NCI-H1694 treated with DMSO at 0.1 percent for 48 hours (cell line): ENCODE data around the gene EGF.

Source experiments
- DNase-seq: peaks from one replicate; lab custom pipeline; 2025; lab: John Stamatoyannopoulos, UW

EGF gene

DNA sequence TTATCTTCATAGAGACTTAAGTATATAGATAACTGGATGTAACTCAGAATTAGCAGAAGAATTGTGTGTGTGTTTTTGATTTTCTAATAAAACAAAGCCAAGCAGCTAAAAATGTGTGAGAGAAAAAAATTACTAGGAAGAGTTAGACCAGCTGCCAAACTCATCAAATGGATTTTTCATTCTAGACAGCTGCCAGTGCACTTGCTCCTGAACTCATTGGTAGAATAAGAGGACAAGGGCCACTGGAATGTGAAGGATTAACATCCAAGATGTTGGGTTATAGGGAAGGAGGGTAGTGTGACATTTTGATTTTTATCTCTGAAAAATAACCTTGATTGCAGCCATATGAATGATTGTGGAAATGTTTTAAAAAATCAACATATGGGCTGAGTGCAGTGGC is 49.7 kb downstream of the EGF start:
- no peak for DNase-seq

DNA sequence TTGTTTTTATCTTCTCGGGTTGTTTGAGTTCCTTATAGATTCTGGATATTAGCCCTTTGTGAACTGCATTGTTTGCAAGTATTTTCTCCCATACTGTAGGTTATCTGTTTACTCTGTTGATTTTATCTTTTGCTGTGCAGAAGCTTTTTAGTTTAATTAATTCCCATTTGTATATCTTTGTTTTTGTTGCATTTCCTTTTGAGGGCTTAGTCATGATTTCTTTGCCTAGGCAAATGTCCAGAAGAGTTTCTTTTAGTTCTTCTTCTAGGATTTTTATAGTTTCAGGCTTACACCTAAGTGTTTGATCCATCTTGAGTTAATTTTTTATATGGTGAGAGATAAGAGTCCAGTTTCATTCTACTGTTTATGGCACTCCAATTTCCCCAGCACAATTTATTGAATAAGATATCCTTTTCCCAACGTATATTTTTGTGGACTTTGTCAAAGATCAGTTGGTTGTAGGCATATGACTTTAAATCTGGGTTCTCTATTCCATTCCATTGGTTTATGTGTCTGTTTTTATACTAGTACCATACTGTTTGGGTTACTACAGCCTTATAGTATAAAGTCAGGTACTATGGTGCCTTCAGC is 54.3 kb downstream of the EGF start:
- DNase-seq, result no peak

- DNase-seq, result no peak
These were observed 55.3 kb downstream of the EGF start for GRCh38 chr4:109967798-109968520.

GRCh38 chr4:109969087-109969486 is 56.4 kb downstream of the EGF start:
- no peak for DNase-seq

DNA sequence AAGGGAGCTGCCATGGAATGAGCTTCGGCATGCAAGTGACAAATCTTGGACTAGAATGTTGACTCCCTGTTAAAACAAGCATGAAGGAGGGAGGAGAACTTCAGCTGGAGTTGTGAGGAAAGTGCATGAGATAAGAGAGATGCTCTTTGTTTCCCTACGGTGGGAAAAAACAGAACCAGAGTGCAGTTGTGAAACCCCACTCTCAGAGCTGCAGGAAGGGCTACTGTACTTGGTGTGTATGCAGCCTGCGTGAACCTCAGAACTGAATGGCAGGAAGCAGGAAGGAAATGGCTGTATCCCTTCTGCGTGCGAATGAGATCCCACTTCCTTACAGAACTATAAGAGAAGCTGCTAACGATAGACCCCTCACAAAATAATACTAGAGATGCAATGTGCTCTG is 57.2 kb downstream of the EGF start:
- no peak for DNase-seq

DNA sequence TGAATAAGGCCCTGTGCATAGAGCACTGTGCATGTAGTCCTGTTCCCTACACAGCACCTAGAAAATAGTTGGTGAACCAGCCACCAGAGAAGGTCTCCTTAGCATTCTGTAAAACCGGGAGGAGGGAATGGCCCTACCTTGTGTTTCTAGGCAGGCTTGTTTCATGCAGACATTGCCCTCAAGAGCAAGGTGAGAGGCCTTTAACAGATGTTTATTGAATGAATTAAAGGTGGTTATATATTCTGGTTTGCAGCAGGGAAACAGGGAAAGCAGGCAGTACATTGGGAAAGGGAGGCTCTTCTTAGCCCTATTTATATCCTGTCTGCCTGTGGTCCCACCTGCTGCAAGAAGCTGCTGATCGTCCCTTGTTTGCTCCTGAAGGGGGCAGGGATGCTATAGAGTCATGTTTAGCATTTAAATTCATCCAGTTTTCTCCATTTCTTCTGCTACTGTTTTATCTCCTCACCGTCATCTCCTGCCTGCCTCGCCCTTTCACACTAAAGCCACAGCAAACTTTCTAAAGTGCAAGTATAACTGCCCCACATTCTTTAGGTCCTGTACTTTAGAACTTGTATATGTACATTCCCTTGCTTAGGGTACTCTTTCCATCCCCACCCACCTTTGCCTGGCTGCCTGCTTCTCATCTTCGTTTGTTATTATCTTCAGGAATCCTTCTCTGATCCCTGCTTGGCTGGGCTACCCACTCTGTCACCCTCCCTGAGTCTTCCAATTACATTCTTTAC is 60.3 kb downstream of the EGF start:
- no peak for DNase-seq

- no peak for DNase-seq
These were observed 60.8 kb downstream of the EGF start for GRCh38 chr4:109973529-109973905.

DNA sequence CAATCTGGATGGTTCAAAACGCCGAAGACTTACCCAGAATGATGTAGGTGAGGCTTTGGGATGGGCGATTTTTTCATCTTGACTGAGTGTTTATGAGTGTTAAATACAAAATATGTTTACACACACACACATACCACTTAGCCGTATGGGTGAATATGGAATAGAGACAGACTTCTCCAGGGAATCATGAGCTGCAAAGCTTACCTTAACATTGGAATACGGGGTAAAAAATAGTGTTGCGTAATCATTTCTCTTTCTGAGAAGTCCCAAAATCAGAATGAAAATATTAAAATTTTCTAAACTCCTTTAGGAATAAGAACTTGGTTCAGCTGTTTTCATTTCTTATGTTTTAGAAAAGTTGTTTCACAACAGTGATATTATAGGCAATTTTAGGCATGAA is 63.5 kb downstream of the EGF start:
- no peak for DNase-seq

DNA sequence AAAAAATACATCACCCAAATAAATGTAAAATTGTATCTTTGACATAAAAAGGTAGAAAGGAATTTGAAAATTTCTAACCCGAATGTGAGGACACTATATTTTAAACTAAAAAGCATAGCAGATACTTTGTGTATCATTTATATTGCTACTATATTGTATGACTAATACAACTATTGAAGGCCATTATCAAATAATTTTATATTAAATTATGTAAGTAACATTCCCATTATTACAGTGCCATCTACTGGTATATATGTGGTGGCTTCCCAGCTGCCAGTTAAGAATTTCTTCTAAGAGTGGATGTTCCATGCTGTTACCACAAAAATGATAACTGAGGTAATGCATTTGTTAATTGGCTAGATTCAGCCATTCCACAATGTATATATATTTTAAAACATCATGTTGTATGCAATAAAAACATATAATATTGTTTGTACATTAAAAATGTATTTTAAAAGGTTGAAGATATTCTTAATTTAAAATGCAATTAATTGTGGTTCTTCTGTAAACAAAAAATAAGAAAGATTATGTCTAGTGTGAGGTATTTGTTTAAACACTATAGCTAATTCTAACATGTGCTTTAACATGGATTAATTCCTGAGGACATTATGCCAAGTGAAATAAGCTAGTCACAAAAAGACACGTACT is 65.3 kb downstream of the EGF start:
- peak; percentile 32 for DNase-seq

DNA sequence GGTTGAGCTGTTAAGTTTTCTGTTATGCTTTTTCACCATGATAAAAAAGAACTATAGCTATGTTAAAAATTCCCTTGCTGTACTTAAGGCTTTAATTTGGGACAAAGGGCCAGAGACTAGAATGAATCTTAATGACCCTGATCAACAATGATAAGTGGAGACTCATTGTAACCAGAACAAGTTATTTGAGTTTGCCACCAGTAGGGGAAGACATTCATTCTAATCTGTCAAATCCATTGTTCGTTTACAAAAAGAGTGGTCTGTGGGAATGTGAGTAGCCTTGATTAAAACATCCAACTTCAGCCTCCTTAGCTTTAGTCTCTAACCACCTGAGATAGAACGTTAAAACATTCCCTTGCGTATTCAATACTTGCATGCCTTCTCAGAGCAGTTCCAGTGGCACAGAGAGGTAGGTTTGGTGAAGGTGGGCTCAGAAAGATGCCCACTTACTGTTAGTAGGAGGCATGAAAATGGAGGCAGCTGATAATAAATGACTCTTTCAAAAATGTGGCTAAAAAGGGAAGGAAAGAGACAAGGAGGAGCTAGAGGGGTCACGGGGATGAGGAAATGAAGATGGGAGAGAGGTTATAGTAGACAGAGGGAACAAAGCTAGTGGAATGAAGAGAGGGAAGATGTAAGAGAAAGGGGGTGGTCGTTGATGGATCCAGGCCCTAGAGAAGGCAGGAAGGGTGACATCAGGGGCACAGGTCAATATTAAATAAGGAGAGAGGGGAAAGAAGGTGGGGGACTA is 66.2 kb downstream of the EGF start:
- no peak for DNase-seq

- no peak for DNase-seq
These were observed 67.4 kb downstream of the EGF start for GRCh38 chr4:109979920-109980717.

DNA sequence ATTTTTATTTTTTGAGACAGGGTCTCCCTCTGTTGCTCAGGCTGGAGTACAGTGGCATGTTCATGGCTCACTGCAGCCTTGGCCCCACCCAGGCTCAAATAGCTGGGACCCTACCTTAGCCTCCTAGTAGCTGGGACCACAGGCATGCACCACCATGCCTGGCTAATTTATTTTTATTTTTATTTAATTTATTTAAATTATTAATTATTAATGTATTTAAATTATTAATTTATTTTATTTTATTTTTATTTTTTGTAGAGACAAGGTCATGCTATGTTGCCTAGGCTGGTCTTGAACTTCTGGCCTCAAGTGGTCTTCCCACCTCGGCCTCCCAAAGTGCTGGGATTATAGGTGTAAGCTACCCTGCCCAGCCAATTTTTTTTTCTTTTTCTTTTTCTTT is 69.3 kb downstream of the EGF start:
- no peak for DNase-seq

DNA sequence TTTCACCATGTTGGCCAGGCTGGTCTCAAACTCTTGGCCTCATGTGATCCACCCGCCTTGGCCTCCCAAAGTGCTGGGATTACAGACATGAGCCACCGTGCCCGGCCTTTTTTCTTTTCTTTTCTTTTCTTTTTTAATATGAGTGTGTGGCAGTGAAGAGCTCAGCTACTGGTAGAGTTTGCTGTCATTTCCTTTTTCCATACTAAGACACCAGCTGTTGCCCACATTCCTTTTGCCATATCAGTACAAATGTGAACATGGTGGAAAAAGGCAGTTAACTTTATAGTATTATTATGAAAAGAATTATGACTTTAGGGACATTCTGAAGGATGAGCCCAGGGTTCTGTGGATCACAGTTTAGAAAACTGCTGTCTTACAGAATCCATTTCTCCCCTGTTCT is 69.8 kb downstream of the EGF start:
- DNase-seq, result no peak

DNA sequence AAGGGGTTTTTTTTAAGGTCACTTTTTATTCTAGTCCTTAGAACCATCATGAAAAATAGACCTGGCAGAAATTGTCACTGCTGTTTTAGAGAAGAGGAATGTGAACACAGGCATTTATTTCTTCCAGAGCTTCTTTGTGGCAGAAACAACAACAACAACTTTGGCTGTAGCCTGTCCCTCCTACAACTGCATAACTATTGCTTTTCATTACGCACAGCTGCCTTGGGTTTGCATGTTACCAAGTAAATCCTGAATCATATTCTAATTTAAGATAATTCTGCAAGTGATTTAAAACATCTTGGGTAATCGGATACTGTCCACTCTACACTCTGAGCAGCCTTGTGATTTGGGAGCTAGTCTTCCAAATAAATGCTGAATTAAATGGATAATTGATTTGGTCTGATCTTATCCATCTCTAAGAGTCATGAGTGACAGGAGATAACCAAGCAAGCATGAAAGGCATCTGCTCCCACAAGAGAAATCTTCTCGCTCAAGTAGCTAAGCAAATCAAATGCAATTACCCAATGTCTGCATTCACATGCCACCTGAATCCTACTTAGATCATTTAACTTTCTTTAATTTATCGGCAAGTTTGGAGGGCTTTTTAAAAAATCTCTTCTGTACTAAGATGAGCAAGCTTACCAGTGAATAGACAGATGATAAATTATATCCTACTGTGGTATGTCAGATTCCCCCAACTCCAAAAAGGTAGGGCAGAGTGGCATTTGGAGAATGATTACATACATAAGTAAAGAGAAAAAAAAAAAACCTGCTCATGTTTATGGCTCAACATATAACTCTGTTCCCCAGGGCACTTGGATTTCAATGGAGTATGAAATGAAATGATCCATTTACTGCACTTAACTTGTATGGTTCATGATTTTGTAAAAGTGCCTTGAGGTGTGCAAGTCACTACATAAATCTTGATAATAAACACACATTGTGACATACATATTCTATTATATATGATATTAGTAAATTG is 73.6 kb downstream of the EGF start:
- DNase-seq, result no peak

GRCh38 chr4:109989044-109989443 is 76.4 kb downstream of the EGF start:
- no peak for DNase-seq

DNA sequence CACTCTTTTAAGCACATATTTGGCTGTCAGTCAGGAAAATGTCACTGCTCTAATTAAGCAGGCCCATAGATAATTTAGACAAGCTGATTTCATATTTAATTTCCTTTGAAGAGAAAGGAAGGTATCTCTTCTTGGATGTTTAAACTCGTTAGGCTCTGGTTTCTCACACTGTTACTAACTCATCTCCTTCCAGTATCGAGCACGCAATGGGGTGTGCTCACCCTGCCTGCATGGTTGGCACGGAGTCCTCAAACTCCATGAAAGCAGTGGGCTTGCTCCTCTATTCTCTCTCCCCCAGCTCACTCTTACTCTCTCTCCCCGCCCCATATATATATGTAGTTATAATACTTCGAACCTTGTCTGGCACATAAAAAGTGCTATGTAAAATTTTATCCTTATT is 76.9 kb downstream of the EGF start:
- DNase-seq, result no peak

DNA sequence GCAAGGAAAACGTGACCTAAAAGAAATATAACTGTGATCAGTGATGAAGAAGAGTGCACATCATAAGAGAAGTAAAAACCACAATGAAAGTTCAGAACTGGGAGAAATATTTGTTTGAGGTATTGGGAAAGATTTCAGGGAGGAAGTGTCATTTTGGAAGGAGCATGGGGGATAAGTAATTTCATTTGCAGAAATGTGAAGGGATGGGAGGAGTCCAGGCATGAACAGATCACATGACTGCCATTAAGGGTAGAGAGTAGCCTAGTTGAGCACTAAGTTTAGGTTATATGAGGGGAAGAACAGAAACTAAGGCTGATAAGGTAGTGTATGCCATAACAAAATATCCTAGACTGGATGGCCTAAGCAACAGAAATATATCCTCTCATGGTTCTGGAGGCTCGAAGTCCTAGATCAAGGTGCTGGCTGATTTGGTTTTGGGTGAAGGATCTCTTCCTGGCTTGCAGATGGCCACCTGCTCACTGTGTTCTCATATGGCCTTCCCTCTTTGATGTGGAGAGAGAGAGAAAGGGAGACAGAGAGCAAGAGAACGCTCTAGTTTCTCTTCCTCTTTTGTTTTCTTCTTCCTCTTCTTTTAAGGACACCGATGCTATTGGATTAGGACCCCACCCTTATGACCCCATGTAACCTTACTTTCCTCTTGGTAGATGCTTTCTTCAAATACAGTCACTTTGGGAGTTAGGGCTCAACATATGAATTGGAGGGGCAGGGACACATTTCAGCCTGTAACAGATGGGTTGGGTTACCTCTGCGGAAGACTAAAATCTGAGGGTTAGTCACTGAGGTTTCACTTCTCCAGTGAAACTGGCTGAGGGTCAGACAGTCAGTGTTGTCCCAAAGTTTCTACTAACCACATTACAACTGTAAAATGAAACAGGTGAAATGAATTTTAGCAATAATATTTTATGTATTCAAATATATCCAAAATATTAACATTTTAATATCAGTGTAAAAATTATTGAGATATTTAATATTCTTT is 77.9 kb downstream of the EGF start:
- DNase-seq, result no peak

DNA sequence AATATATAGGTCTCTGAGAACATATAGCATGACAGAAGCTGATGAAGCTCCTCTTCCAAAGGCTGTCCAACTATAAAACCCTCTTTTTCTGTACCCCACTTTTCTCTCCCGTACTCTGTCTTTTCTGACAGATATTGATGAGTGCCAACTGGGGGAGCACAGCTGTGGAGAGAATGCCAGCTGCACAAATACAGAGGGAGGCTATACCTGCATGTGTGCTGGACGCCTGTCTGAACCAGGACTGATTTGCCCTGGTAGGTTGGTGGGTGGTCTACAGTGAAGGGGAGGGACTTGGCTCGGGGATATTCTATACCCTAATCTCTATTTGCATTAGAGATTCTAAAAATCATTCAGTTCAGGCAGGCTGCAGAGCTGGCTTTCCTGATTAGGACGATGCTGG is 80.4 kb downstream of the EGF start:
- DNase-seq, result no peak

DNA sequence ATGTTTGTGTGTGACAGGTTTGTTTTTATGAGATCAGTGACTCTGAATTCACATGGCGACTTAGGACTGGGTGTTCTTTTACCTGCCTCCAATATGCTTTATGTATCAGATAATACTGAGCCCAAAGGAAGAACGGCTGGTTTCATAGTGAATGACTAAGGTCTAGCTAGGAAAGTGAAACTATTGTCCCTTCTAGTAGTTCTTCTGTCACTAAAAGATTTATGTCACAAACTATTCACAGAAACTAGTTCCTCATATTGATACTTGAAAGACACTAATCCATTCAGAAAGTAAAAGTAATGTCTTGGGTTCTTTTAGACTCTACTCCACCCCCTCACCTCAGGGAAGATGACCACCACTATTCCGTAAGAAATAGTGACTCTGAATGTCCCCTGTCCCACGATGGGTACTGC is 81.7 kb downstream of the EGF start:
- no peak for DNase-seq
